Endothelial cell (in vitro differentiated cells): ENCODE results near the gene NOB1. TPM values are rescaled to one million over a fixed set of nuclear protein-coding genes. Genes with fewer than 3 reads are reported as not detected.
A peak's percentile ranks its signal among the peaks of the same experiment; 100 is the strongest.

Source experiments
- DNase-seq: peaks from one replicate; pipeline ENCODE4 v3.0.0; 2021; ENCODE audit warnings: low spot score
- H3K27ac Mint-ChIP-seq: one replicate; pipeline ENCODE4 v1.8.0; 2021; ENCODE audit warnings: mixed read lengths, inconsistent platforms; ENCODE audit not compliant: unreplicated experiment
- H3K27me3 Mint-ChIP-seq: one replicate; pipeline ENCODE4 v1.8.0; 2021; ENCODE audit warnings: mild to moderate bottlenecking, moderate library complexity, mixed read lengths, inconsistent platforms; ENCODE audit not compliant: unreplicated experiment
- H3K36me3 Mint-ChIP-seq: one replicate; pipeline ENCODE4 v1.8.0; 2021; ENCODE audit warnings: mild to moderate bottlenecking, low read depth, mixed read lengths, inconsistent platforms; ENCODE audit not compliant: unreplicated experiment
- H3K4me1 Mint-ChIP-seq: one replicate; pipeline ENCODE4 v1.8.0; 2021; ENCODE audit warnings: mild to moderate bottlenecking, mixed read lengths, inconsistent platforms; ENCODE audit not compliant: unreplicated experiment
- H3K4me3 Mint-ChIP-seq: one replicate; pipeline ENCODE4 v1.8.0; 2021; ENCODE audit warnings: mild to moderate bottlenecking, mixed read lengths, inconsistent platforms; ENCODE audit not compliant: unreplicated experiment
- H3K9me3 Mint-ChIP-seq: one replicate; pipeline ENCODE4 v1.8.0; 2021; ENCODE audit warnings: mixed read lengths, inconsistent platforms; ENCODE audit not compliant: unreplicated experiment
- CTCF ChIP-seq: fragments of 200-600 bp; sonication (generic); IDR thresholded peaks from one replicate; pipeline ENCODE4 v1.5.0; 2021; ENCODE audit warnings: antibody characterized with exemption; ENCODE audit not compliant: unreplicated experiment
- total RNA-seq: library from RNA; stranded (reverse); fragmentation: NEBNext Ultra II Directional; extraction: Animal tissue kit (Norgen Biotek cat#: 25700); gene quantifications from one replicate; pipeline ENCODE4 v1.2.1, GENCODE V29; 2021; ENCODE audit not compliant: unreplicated experiment

The NOB1 gene
- total RNA-seq, 1 donor from 2014 or later, result 46.8 TPM

GRCh38 chr16:69698404-69698803 lies 56.3 kb downstream of the NOB1 start:
- Mint-ChIP-seq H3K4me1 (peaks cover 12% of the 10 kb centered on the region), H3K36me3 (peaks cover 16% of the 10 kb centered on the region), H3K27ac (no peak overlapping the region)

DNA sequence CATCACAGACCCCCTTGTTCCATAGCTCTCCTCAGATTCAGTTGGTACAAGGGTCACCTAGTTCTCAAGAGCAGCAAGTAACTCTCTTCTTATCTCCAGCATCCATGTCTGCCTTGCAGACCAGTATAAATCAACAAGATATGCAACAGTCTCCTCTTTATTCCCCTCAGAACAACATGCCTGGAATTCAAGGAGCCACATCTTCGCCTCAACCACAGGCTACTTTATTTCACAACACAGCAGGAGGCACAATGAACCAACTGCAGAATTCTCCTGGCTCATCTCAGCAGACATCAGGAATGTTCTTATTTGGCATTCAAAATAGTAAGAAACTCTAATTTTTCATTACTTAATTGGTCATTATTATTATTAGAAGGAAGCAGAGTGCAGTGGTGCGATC lies 60.8 kb downstream of the NOB1 start:
- Mint-ChIP-seq H3K27me3 (no peaks in the 10 kb centered on the region), H3K4me1 (peaks cover 4% of the 10 kb centered on the region), H3K4me3 (peak overlapping the region; percentile 63), H3K36me3 (peaks cover 34% of the 10 kb centered on the region), H3K27ac (no peak overlapping the region), H3K9me3 (no peaks in the 10 kb centered on the region)
- no peak for DNase-seq
- TF ChIP-seq CTCF, result no peak

More at GRCh38 chr16:69698404-69698803, 56.3 kb downstream of the NOB1 start:
- TF ChIP-seq CTCF, result no peak
- H3K27me3 Mint-ChIP-seq, result no peaks in the 10 kb centered on the region
- H3K9me3 Mint-ChIP-seq, result no peaks in the 10 kb centered on the region
- no peak overlapping the region for H3K4me3 Mint-ChIP-seq
- DNase-seq, result no peak

- H3K27me3 Mint-ChIP-seq, result no peaks in the 10 kb centered on the region
- H3K9me3 Mint-ChIP-seq, result no peaks in the 10 kb centered on the region
- H3K4me1 Mint-ChIP-seq, result no peaks in the 10 kb centered on the region
- no peak for DNase-seq
- no peak overlapping the region for H3K27ac Mint-ChIP-seq
- H3K4me3 Mint-ChIP-seq, result peak overlapping the region; percentile 22
- H3K36me3 Mint-ChIP-seq, result peaks cover 34% of the 10 kb centered on the region
- TF ChIP-seq CTCF, result no peak
Measured at GRCh38 chr16:69691980-69692911, 62.5 kb downstream of the NOB1 start.

Other genes with a start within 250 kb of the NOB1 start
- 48.8 TPM for gene NFAT5, start 189.0 kb downstream of the NOB1 start, total RNA-seq
- 29.1 TPM for gene NQO1, start 28.4 kb downstream of the NOB1 start, total RNA-seq
- 35.3 TPM for gene WWP2, start 7.4 kb upstream of the NOB1 start, total RNA-seq
- gene CLEC18A, start 196.4 kb upstream of the NOB1 start, total RNA-seq, result 0.28 TPM